22Rv1 (cell line): ENCODE measurements around the gene OXCT1.

Source experiments
- H3K27ac ChIP-seq: fragments of 450-650 bp; 2 replicates; pipeline ENCODE4 v1.5.1; 2017
- CTCF ChIP-seq: fragments of 450-650 bp; IDR thresholded peaks from 2 replicates; pipeline ENCODE4 v1.5.1; 2017; ENCODE audit warnings: mild to moderate bottlenecking
- ZFX ChIP-seq: fragments of 450-650 bp; IDR thresholded peaks from 2 replicates; pipeline ENCODE4 v1.6.1; 2017; ENCODE audit warnings: antibody characterized with exemption, borderline replicate concordance

Gene OXCT1

GRCh38 chr5:41869724-41870626 lies at the start of gene OXCT1:
Gene OXCT1 (minus strand): TSS chr5:41870425. CDS start chr5:41870358, 67 bp downstream.
- no peak for TF ChIP-seq ZFX
- TF ChIP-seq CTCF = no peak
- H3K27ac ChIP-seq = peak within 1 kb of the TSS; percentile 79

GRCh38 chr5:41918105-41918504 lies 47.9 kb upstream of the OXCT1 start:
- H3K27ac ChIP-seq = no peak overlapping the region
- TF ChIP-seq CTCF (no peak), ZFX (no peak)

- TF ChIP-seq CTCF = no peak
- TF ChIP-seq ZFX = no peak
- no peak overlapping the region for H3K27ac ChIP-seq
Observed at GRCh38 chr5:41908374-41909079, 38.3 kb upstream of the OXCT1 start.

DNA sequence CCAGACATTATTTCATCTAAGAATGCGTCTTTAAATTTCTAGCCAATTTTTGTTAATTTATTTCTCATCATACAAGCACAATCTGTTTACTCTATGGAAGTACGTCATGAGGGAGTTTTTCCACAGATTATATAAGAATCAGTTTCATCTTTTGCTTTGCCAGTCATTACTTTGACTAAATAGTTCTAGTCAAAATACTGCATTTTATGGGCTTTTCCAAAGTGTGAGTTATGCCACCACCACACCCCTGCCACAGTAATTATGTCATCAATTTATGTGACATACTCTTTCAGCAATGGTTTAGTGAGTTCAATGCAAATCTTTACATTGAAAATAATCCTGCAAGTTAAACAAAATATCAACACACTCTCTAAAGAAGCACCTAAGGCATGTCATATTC lies 35.9 kb upstream of the OXCT1 start:
- no peak overlapping the region for H3K27ac ChIP-seq
- TF ChIP-seq CTCF = no peak
- no peak for TF ChIP-seq ZFX

GRCh38 chr5:41903892-41904799 lies 33.9 kb upstream of the OXCT1 start, which contains the start of gene RIMOC1:
Gene RIMOC1 (plus strand): TSS chr5:41904344. CDS start chr5:41904368, 24 bp downstream.
- no peak for TF ChIP-seq ZFX
- TF ChIP-seq CTCF = no peak
- peak within 1 kb of the TSS; percentile 68 for H3K27ac ChIP-seq

DNA sequence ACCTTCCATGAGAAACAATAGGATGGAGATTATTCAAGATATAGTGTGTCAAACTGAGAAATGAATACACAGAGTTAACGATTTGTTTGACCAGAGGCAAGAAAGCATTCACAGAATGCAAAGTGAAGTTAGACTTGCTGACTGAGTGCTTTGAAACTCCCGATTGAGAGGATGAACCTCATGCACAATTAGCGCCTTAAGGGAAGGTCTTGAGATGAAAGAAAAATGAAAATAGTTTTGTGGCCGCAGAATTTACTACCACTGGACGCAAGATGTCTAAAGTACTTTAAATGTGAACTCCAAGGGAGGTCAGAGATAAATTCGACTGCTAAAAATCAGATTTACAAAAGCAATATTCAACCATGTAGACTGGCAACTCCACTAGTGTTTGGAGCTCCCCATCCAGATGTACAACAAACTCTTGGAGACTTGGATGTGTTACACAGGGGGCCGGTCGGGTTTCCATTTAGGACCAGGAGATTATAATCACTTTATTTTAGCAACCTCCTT lies 33.2 kb upstream of the OXCT1 start:
- peak overlapping the region; percentile 68 for H3K27ac ChIP-seq
- TF ChIP-seq CTCF = no peak
- TF ChIP-seq ZFX = no peak
